HG03064 (cell line): ENCODE data around the gene NT5C2.
A peak's percentile ranks its signal among the peaks of the same experiment; 100 is the strongest.

Source experiments
- ATAC-seq: cut with Tn5 transposase; IDR thresholded peaks from one replicate; pipeline ENCODE4 v1.9.1; 2021; ENCODE audit warnings: low read depth; ENCODE audit not compliant: unreplicated experiment

NT5C2 gene

GRCh38 chr10:103066141-103067098 lies 126.7 kb downstream of the NT5C2 start:
- no peak for ATAC-seq

GRCh38 chr10:103064956-103065355 lies 128.1 kb downstream of the NT5C2 start:
- no peak for ATAC-seq

GRCh38 chr10:103062854-103063590 lies 130.1 kb downstream of the NT5C2 start:
- no peak for ATAC-seq

- ATAC-seq: no peak
Observed at GRCh38 chr10:103060575-103060974, 132.5 kb downstream of the NT5C2 start.

GRCh38 chr10:103058034-103058433 lies 135.0 kb downstream of the NT5C2 start:
- ATAC-seq: no peak

- no peak for ATAC-seq
Observed at GRCh38 chr10:103055105-103055504, 138.0 kb downstream of the NT5C2 start.

- ATAC-seq: no peak
Observed at GRCh38 chr10:103054621-103055020, 138.5 kb downstream of the NT5C2 start.

GRCh38 chr10:103053659-103054581 lies 139.2 kb downstream of the NT5C2 start:
- peak; percentile 83 for ATAC-seq

- no peak for ATAC-seq
Observed at GRCh38 chr10:103049237-103049636, 143.8 kb downstream of the NT5C2 start.

- ATAC-seq: no peak
Observed at GRCh38 chr10:103047381-103047780, 145.7 kb downstream of the NT5C2 start.

GRCh38 chr10:103045961-103046360 lies 147.1 kb downstream of the NT5C2 start:
- no peak for ATAC-seq

GRCh38 chr10:103044942-103045489 lies 148.1 kb downstream of the NT5C2 start:
- no peak for ATAC-seq

- no peak for ATAC-seq
Observed at GRCh38 chr10:103042908-103043307, 150.2 kb downstream of the NT5C2 start.

GRCh38 chr10:103042129-103042528 lies 150.9 kb downstream of the NT5C2 start:
- ATAC-seq: no peak

- no peak for ATAC-seq
Observed at GRCh38 chr10:103041391-103041790, 151.7 kb downstream of the NT5C2 start.

- no peak for ATAC-seq
Observed at GRCh38 chr10:103040418-103040817, 152.7 kb downstream of the NT5C2 start.

GRCh38 chr10:103038570-103038969 lies 154.5 kb downstream of the NT5C2 start:
- no peak for ATAC-seq
